A673 (cell line): ENCODE data around the gene HDAC8.

Experiments
- CTCF ChIP-seq: fragments of 300-800, 200-600 bp; sonication (generic); conservative IDR thresholded peaks from 2 replicates; pipeline ENCODE4 v1.5.1; 2017; ENCODE audit warnings: low read depth, mild to moderate bottlenecking, antibody characterized with exemption, low read length, moderate library complexity, mixed read lengths
- EZH2 ChIP-seq: fragments of 200-600 bp; sonication (generic); IDR thresholded peaks from 2 replicates; pipeline ENCODE4 v1.6.1; 2017; ENCODE audit warnings: borderline replicate concordance, low read depth, mild to moderate bottlenecking, mixed read lengths, antibody characterized with exemption, low read length; ENCODE audit not compliant: poor library complexity, severe bottlenecking

- no peak for TF ChIP-seq CTCF
- TF ChIP-seq EZH2 = no peak
Observed at GRCh38 chrX:72576141-72576894, 3.7 kb upstream of the HDAC8 start.
